ENCODE data around the gene HSPA12B.
"Not testable (repeated sequence)": the region's sequence is repeated elsewhere in the genome, so short reads cannot be mapped to it uniquely, and the experiment has no call there.

Gene HSPA12B

DNA sequence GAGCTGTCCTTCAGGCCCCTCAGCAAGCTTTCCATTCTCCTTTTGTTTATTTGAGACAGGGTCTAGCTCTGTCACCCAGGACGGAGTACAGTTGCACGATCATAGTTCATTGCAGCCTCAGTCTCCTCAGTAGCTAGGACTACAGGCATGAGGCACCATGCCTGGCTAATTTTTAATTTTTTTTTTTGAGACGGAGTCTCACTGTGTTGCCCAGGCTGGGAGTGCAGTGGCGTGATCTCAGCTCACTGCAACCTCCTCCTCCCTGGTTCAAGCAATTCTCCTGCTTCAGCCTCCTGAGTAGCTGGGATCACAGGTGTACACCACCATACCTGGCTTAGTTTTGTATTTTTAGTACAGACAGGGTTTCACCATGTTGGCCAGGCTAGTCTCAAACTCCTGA, 56.7 kb downstream of the HSPA12B start:
- DNase-seq: not testable (repeated sequence)

DNA sequence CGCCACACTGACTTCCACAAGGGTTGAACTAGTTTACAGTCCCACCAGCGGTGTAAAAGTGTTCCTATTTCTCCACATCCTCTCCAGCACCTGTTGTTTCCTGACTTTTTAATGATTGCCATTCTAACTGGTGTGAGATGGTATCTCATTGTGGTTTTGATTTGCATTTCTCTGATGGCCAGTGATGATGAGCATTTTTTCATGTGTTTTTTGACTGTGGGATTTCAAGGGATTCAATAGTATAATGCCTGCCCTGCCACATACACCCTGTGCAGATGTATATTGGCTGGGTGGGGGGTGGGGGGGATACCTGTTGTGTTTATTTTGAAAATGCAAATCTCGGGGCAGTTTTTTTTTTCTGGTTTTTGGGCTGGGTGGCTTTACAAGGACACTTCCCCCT, 61.7 kb downstream of the HSPA12B start:
- not testable (repeated sequence) for DNase-seq

- DNase-seq: no peak
Observed at GRCh38 chr20:3794701-3795420, 62.4 kb downstream of the HSPA12B start.

DNA sequence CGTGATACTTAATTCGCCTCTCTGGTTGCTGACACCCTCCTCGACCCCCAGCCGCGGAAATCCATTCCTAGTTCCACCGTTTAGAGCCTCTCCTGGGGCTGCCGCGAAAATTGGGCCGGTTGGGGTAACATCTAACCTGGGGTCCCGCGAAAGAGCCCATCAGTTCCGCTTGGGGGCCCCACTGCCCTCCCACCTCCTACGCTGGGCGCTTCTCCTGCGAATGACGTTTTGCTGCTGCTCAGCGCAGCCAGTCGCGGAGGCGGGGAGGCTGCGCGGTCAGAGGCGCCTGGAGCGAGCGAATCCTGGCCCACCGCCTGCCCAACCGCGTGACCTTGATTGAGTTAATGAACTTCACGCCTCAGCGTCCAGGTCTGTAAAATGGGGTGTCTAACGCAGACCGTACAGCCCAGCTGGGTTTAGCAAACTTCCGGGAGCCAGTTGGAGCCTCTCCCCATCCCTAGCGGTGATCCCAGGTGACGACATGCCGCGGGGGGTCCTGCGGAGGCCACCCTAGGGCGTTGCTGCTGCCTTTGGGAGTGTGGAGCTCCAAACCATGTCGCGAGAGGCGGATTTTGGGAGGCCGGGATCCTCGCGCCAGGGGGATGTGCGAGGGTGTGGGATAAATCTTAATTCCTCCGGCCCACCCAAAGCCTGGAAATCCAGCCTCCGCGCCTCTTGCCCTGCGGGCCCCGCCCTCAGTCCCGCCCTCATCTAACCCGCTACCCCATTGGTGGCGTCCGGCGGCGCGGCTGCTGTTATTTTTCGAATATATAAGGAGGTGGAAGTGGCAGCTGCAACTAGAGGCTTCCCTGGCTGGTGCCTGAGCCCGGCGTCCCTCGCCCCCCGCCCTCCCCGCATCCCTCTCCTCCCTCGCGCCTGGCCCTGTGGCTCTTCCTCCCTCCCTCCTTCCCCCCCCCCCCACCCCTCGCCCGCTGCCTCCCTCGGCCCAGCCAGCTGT, 63.3 kb downstream of the HSPA12B start, which contains the start of gene CDC25B:
Gene CDC25B, plus strand, starts transcription at position 800 of the 958 bp plus-strand sequence. CDS start 222 bp downstream, outside the sequence.
- DNase-seq: peak; percentile 90

DNA sequence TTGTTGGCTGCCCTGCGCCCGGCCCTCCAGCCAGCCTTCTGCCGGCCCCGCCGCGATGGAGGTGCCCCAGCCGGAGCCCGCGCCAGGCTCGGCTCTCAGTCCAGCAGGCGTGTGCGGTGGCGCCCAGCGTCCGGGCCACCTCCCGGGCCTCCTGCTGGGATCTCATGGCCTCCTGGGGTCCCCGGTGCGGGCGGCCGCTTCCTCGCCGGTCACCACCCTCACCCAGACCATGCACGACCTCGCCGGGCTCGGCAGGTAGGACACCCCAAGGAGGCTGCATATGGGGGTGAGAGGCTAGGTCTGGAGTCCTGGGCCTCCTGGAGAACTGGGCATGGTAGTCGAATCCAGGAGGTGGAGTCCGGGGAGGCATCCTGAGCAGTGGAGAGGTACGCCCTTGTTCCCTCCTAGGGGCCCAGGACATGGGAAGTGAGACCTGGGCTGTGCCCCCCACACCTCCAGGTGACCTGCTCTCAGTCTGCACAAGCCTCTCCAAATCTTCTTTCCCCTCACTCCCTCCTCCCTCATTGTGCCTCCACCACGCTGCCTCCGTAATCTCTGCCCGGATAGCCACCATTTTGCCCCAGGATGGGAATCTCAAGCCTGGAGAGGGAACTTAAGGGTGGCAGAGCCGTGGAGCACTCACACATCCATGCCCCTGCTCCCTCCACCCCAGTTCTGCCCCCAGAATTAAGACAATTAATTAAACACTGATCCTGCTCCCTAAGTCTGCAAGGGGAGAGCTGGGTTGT, 64.2 kb downstream of the HSPA12B start:
- no peak for DNase-seq

GRCh38 chr20:3797226-3797545, 64.7 kb downstream of the HSPA12B start:
- no peak for DNase-seq

DNA sequence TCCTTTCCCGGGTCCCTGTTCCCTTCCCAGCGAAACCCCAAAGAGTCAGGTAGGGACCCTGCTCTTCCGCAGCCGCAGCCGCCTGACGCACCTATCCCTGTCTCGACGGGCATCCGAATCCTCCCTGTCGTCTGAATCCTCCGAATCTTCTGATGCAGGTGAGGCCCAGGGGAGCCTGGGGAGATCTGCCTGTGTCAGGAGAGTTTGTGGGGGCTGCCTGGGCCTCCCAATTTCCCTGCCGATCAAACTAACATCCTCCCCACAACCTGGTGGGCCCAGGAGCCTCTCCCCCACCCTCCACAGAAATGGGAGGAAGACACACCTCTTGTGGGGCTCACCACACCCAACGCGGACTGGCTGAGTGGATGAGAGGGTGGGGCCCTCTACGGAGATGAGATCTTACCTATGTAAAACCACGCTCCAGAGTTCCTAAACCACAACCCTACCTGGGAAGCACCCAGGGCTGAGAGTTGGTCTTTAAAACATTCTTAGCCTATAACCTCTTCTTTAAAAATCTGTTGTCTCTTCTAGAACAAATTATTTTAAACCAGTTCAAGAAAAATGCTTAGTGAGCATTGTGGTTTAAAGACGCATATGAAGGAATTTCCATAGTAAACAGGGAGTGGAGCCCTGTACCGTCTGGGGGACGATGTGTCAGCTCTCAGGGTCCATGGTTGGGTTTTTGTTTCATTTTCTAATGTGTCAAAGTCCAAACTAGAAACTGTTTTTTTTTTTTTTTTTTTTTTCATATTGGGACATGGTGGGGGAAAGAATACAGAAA, 65.3 kb downstream of the HSPA12B start:
- no peak for DNase-seq

DNA sequence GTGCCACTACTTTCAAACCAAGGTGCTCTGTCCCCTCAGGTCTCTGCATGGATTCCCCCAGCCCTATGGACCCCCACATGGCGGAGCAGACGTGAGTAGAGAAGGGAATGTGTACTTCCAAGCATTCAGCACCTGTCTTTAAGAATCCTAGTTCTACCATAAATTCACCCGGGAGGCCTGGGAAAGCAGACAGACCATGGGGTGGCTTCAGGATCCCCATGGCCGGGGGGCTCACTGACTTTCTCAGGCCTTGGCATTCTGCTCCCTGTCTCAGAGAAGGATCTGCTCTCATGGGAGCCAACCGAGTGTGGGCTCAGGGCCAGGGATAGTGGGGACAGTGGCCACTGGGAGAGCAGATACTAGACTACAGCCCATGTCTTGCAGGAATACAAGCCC, 65.9 kb downstream of the HSPA12B start:
- DNase-seq: no peak

- no peak for DNase-seq
Observed at GRCh38 chr20:3798908-3799248, 66.4 kb downstream of the HSPA12B start.

DNA sequence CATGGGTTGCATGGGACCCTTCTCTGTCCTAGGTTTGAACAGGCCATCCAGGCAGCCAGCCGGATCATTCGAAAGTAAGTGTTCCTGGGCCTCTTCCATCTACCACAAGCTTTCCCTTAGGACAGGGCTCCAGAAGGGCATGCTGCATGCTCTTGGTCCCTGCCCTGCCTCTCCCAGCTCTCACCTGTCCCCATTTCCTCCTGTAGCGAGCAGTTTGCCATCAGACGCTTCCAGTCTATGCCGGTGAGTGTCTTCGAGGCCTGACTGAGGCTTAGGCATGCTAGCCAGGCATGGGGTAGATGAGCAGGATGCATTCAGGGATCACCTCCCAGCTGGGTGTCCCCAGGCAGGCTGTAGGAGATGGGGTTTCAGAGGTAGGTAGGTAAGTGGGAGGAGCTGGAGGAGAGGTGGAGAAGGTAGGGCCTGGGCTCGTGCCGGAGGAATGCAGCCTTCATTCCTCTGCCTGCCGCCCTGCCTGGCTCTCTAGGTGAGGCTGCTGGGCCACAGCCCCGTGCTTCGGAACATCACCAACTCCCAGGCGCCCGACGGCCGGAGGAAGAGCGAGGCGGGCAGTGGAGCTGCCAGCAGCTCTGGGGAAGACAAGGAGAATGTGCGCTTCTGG, 67.9 kb downstream of the HSPA12B start:
- DNase-seq: no peak

DNA sequence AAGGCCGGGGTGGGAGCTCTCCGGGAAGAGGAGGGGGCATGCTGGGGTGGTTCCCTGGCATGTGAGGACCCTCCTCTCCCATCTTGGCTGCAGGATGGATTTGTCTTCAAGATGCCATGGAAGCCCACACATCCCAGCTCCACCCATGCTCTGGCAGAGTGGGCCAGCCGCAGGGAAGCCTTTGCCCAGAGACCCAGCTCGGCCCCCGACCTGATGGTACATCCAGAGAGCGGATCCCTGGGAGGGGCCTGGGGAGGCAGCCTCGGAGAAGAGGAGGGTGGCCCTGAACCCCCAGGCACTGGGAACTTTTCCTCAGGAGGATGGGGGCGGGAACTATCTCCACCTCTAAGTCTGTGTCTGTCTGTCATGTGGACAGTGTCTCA, 68.4 kb downstream of the HSPA12B start:
- DNase-seq: no peak

- DNase-seq: no peak
Observed at GRCh38 chr20:3801299-3801698, 68.8 kb downstream of the HSPA12B start.

DNA sequence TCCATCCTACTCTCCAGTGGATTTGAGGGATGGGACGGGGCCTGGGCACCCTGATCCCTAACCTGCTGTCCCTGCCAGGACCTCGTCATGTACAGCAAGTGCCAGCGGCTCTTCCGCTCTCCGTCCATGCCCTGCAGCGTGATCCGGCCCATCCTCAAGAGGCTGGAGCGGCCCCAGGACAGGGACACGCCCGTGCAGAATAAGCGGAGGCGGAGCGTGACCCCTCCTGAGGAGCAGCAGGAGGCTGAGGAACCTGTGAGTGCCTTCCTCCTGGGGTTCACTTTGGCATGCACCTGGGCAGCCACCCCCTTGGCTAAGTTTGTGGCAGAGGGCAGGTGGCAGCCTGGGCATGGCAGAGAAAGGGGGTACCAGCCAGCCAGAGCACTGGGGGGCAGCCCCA, 69.4 kb downstream of the HSPA12B start:
- no peak for DNase-seq

Data from NCI-H774 (cell line).